Measurements from ENCODE around the gene MAPKAP1. TPM values are rescaled to one million over a fixed set of nuclear protein-coding genes. Genes with fewer than 3 reads are reported as not detected.

The MAPKAP1 gene
- total RNA-seq, 2 donors from 2014 or later: 83.7 to 91.8 TPM

DNA sequence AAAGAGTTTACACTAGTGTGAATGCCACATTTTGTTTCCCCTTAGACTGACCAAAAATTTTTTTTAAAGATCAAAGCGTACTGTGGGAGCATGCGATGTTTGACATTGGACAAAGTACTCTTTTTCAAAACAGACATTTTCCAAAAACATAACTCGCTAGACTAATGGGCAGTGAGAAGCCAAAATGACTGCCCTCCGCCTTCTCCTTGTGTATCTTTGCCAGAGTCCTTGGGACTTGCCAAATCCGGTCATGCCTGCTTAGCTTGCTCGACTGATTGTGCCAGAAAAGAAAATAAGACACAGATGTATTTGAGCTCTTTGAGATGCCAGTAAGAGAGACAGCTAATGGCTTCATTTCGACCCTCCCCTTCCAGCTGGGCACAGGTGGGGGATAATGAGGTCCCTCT lies 157.5 kb downstream of the MAPKAP1 start:
- TF ChIP-seq POLR2A (IDR thresholded peaks at IDR 0.05) (no peak), CTCF (IDR thresholded peaks at IDR 0.05) (no peak)
- peak; percentile 54 to 78 (median 64) for DNase-seq
- ATAC-seq: peak; percentile 41
- H3K4me1 ChIP-seq: peaks cover 40% of the 10 kb centered on the region
- intact Hi-C loops (cut with DNase I): no loop called here
- no peaks in the 10 kb centered on the region for H3K27me3 ChIP-seq
- no peaks in the 10 kb centered on the region for H3K36me3 ChIP-seq (replicated peaks in 1 of 2; ENCODE audit: insufficient read depth in 1 of 2, low read depth in 2 of 2)
- H3K9me3 ChIP-seq: no peaks in the 10 kb centered on the region
- WGBS, 2 donors: 12 to 20% methylated on average over 7 of the region's 7 CpGs
- H3K27ac ChIP-seq: peak overlapping the region in 3 of 4 donors; percentile 6 to 14 (median 7)
- H3K4me3 ChIP-seq: no peak overlapping the region

- intact Hi-C loops (cut with DNase I): no loop called here
- no peak for ATAC-seq
Observed at GRCh38 chr9:125549039-125549438, 158.0 kb downstream of the MAPKAP1 start.

GRCh38 chr9:125548141-125548540 lies 158.9 kb downstream of the MAPKAP1 start:
- Histone ChIP-seq H3K4me3 (no peak overlapping the region), H3K9me3 (no peaks in the 10 kb centered on the region), H3K4me1 (peaks cover 42% of the 10 kb centered on the region), H3K36me3 (replicated peaks in 1 of 2; ENCODE audit: insufficient read depth in 1 of 2, low read depth in 2 of 2) (no peaks in the 10 kb centered on the region), H3K27ac (no peak overlapping the region), H3K27me3 (no peaks in the 10 kb centered on the region)
- intact Hi-C loops (cut with DNase I): no loop called here
- no peak for ATAC-seq
- TF ChIP-seq POLR2A (IDR thresholded peaks at IDR 0.05): no peak
- TF ChIP-seq CTCF (IDR thresholded peaks at IDR 0.05): no peak
- 46 to 47% methylated on average over 5 of the region's 5 CpGs for WGBS, 2 donors
- no peak for DNase-seq

More at GRCh38 chr9:125549039-125549438, 158.0 kb downstream of the MAPKAP1 start:
- Histone ChIP-seq H3K9me3 (no peaks in the 10 kb centered on the region), H3K4me1 (peaks cover 42% of the 10 kb centered on the region), H3K27me3 (no peaks in the 10 kb centered on the region), H3K36me3 (replicated peaks in 1 of 2; ENCODE audit: insufficient read depth in 1 of 2, low read depth in 2 of 2) (no peaks in the 10 kb centered on the region), H3K27ac (peak overlapping the region in 3 of 4 donors; percentile 6 to 14 (median 7)), H3K4me3 (no peak overlapping the region)
- TF ChIP-seq CTCF (IDR thresholded peaks at IDR 0.05) (no peak), POLR2A (IDR thresholded peaks at IDR 0.05) (no peak)
- WGBS, 2 donors: 82 to 93% methylated on average over 3 of the region's 3 CpGs
- DNase-seq: no peak

DNA sequence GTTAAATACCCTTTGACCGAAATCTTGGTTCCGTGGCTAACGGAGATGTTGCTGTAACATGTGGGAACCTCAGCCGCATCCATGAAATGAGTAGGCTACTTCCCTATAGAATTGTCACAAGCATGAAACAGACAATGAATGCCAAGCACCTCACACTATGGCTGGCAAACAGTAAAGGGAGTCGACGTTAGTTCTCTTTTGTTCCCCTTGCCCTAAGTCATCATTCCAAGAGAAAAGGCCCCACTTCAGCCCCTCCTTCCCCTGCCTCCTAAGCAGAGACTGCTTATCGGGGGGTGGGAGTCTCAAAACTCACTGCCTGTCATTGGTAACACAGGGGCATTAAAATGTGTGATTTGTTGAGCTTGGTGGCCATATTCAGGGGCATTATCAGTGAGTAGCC lies 159.6 kb downstream of the MAPKAP1 start:
- no peaks in the 10 kb centered on the region for H3K36me3 ChIP-seq (replicated peaks in 1 of 2; ENCODE audit: insufficient read depth in 1 of 2, low read depth in 2 of 2)
- H3K4me3 ChIP-seq: no peak overlapping the region
- H3K27ac ChIP-seq: no peak overlapping the region
- H3K4me1 ChIP-seq: peaks cover 42% of the 10 kb centered on the region
- no peaks in the 10 kb centered on the region for H3K9me3 ChIP-seq
- no peak for ATAC-seq
- no peaks in the 10 kb centered on the region for H3K27me3 ChIP-seq
- WGBS, 2 donors: 91 to 93% methylated on average over 7 of the region's 7 CpGs
- DNase-seq: no peak
- intact Hi-C loops (cut with DNase I): no loop called here
- TF ChIP-seq POLR2A (IDR thresholded peaks at IDR 0.05) (no peak), CTCF (IDR thresholded peaks at IDR 0.05) (no peak)

- Histone ChIP-seq H3K4me1 (peaks cover 42% of the 10 kb centered on the region), H3K9me3 (no peaks in the 10 kb centered on the region), H3K27me3 (no peaks in the 10 kb centered on the region), H3K27ac (peak overlapping the region in 1 of 4 donors; percentile 30), H3K36me3 (replicated peaks in 1 of 2; ENCODE audit: insufficient read depth in 1 of 2, low read depth in 2 of 2) (no peaks in the 10 kb centered on the region), H3K4me3 (no peak overlapping the region)
- WGBS, 2 donors: 93 to 95% methylated on average over 13 of the region's 13 CpGs
- DNase-seq: no peak
- no peak for TF ChIP-seq POLR2A (IDR thresholded peaks at IDR 0.05)
- TF ChIP-seq CTCF (IDR thresholded peaks at IDR 0.05): no peak
- intact Hi-C loops (cut with DNase I): no loop called here
- ATAC-seq: no peak
Observed at GRCh38 chr9:125545845-125546244, 161.2 kb downstream of the MAPKAP1 start.
